Activated CD8-positive, alpha-beta T cell treated with anti-CD3 and anti-CD28 coated beads for 36 hours (primary cell): Measurements from ENCODE around the gene MRAP2. TPM values are rescaled to one million over a fixed set of nuclear protein-coding genes. Genes with fewer than 3 reads are reported as not detected.
"Not testable (repeated sequence)": the region's sequence is repeated elsewhere in the genome, so short reads cannot be mapped to it uniquely, and the experiment has no call there.

Experiments used
- ATAC-seq: fragments of 200-7000 bp; cut with Tn5 transposase; one replicate; pipeline ENCODE4 v1.10.0; 2021; ENCODE audit warnings: mild to moderate bottlenecking, moderate library complexity
- CTCF ChIA-PET: fragments of 350-600 bp; sonication (Branson Sonifier 250); formaldehyde crosslinking; loops from one replicate; lab custom pipeline; 2021; ENCODE audit warnings: antibody characterized with exemption; lab: Charles Lee
- POLR2A ChIA-PET: fragments of 350-600 bp; sonication (Branson Sonifier 250); formaldehyde crosslinking; loops from one replicate; lab custom pipeline; 2021; ENCODE audit warnings: antibody characterized with exemption; lab: Charles Lee
- DNase-seq: peaks from one replicate; pipeline ENCODE4 v3.0.0-alpha.2; 2020
- H3K27ac Mint-ChIP-seq: one replicate; pipeline ENCODE4 v1.8.0; 2021; ENCODE audit warnings: mild to moderate bottlenecking, mixed read lengths
- H3K27me3 Mint-ChIP-seq: one replicate; pipeline ENCODE4 v1.8.0; 2021; ENCODE audit warnings: mixed read lengths
- H3K36me3 Mint-ChIP-seq: one replicate; pipeline ENCODE4 v1.8.0; 2021; ENCODE audit warnings: low read depth, mixed read lengths
- H3K4me1 Mint-ChIP-seq: one replicate; pipeline ENCODE4 v1.8.0; 2021; ENCODE audit warnings: low read depth, mixed read lengths
- H3K4me3 Mint-ChIP-seq: one replicate; pipeline ENCODE4 v1.8.0; 2021; ENCODE audit warnings: mild to moderate bottlenecking, moderate library complexity, mixed read lengths
- H3K9me3 Mint-ChIP-seq: one replicate; pipeline ENCODE4 v1.8.0; 2021; ENCODE audit warnings: mixed read lengths
- intact Hi-C: fragments of 100-400 bp; cut with micrococcal nuclease; formaldehyde crosslinking; loops from one replicate; pipeline ENCODE4 v1.10.0; 2022
- total RNA-seq, 2 experiments: library from RNA; stranded (reverse); gene quantifications; one replicate each; pipeline ENCODE4 v1.2.3, GENCODE V29; 2021
- TF ChIP-seq, protein P1 (sequence below): fragments of 200-600 bp; IDR thresholded peaks from one replicate; pipeline ENCODE4 v1.8.0; 2022; ENCODE audit warnings: antibody characterized with exemption, mild to moderate bottlenecking

Gene MRAP2
- total RNA-seq, 2 experiments from 2014 or later = not detected

DNA sequence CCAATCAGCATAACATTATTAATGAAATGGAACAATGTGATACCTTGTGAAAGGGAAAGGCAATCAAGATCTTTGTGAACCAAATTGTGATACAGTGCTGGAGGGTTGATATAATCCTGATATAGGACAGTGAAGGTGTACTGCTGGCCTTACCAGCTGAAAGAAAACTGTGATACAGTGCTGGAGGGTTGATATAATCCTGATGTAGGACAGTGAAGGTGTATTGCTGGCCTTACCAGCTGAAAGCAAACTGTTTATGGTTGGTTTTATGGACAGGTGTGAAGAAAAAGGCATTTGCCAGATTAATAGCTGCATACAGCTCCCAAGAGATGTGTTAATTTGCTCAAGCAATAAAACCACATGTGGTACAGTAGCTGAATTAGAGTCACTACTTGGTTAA, 73.9 kb downstream of the MRAP2 start:
- POLR2A ChIA-PET = no interaction called here
- DNase-seq = no peak
- Mint-ChIP-seq H3K4me3 (no peak overlapping the region), H3K4me1 (no peaks in the 10 kb centered on the region), H3K27ac (no peak overlapping the region), H3K36me3 (no peaks in the 10 kb centered on the region), H3K9me3 (no peaks in the 10 kb centered on the region), H3K27me3 (peaks cover 1% of the 10 kb centered on the region)
- intact Hi-C loops = no loop called here
- no peak for ATAC-seq
- TF ChIP-seq, protein P1, sequence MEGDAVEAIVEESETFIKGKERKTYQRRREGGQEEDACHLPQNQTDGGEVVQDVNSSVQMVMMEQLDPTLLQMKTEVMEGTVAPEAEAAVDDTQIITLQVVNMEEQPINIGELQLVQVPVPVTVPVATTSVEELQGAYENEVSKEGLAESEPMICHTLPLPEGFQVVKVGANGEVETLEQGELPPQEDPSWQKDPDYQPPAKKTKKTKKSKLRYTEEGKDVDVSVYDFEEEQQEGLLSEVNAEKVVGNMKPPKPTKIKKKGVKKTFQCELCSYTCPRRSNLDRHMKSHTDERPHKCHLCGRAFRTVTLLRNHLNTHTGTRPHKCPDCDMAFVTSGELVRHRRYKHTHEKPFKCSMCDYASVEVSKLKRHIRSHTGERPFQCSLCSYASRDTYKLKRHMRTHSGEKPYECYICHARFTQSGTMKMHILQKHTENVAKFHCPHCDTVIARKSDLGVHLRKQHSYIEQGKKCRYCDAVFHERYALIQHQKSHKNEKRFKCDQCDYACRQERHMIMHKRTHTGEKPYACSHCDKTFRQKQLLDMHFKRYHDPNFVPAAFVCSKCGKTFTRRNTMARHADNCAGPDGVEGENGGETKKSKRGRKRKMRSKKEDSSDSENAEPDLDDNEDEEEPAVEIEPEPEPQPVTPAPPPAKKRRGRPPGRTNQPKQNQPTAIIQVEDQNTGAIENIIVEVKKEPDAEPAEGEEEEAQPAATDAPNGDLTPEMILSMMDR = no peak
- CTCF ChIA-PET = no interaction called here

DNA sequence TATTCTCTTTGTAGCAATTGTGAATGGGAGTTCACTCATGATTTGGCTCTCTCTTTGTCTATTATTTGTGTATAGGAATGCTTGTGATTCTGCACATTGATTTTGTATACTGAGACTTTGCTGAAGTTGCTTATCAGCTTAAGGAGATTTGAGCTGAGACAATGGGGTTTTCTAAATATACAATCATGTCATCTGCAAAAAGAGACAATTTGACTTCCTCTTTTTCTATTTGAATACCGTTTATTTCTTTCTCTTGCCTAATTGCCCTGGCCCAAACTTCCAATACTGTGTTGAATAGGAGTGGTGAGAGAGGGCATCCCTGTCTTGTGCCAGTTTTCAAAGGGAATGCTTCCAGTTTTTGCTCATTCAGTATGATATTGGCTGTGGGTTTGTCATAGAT, 77.8 kb downstream of the MRAP2 start:
- H3K9me3 Mint-ChIP-seq, intact Hi-C loops, ATAC-seq, H3K27me3 Mint-ChIP-seq, POLR2A ChIA-PET, H3K36me3 Mint-ChIP-seq, DNase-seq, CTCF ChIA-PET, H3K4me3 Mint-ChIP-seq, H3K4me1 Mint-ChIP-seq, H3K27ac Mint-ChIP-seq: not testable (repeated sequence)

DNA sequence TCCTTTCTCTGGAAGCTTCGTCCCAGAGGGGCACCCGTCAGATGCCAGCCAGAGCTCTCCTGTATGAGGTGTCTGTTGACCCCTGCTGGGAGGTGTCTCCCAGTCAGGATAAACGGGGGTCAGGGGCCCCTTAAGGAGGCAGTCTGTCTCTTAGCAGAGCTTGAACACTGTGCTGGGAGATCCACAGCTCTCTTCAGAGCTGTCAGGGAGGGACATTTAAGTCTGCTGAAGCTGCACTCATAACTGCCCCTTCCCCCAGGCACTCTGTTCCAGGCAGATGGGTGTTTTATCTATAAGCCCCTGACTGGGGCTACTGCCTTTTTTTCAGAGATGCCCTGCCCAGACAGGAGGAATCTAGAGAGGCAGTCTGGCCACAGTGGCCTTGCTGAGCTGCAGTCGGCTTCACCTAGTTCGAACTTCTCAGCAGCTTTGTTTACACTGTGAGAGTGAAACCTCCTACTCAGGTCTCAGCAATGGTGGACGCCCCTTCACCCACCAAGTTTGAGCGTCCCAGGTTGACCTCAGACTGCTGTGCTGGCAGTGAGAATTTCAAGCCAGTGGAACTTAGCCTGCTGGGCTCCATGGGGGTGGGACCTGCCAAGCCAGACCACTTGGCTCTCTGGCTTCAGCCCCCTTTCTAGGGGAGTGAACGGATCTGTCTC, 81.5 kb downstream of the MRAP2 start:
- H3K4me3 Mint-ChIP-seq, H3K9me3 Mint-ChIP-seq, ATAC-seq, intact Hi-C loops, H3K27me3 Mint-ChIP-seq, H3K27ac Mint-ChIP-seq, POLR2A ChIA-PET, DNase-seq, H3K36me3 Mint-ChIP-seq, H3K4me1 Mint-ChIP-seq: not testable (repeated sequence)
- CTCF ChIA-PET = interaction anchor here (1.1 kb wide), 1 partner anchor 46 kb away, joined by 3 read pairs; no protein-coding TSS in a partner anchor

DNA sequence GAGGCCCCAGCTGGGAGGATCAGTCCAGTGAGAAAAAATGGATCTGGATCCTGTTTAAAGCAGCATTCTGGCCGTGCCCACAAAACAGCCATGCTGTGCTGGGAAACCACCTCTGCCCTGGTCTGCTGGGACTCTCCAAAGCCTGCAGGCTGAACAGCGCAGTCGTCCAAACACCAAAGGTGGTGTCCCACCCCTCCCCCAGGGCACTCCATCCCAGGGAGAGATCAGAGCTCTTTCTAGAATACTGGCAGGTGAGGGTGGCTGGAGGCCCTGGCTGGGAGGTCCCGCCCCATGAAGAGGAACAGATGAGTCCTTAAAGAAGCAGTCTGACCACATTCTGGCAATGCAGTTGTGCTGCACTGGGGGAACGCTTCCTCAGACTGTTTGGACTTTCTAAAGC, 84.6 kb downstream of the MRAP2 start:
- ATAC-seq (no peak), DNase-seq (no peak)
- no peak overlapping the region for H3K4me3 Mint-ChIP-seq
- intact Hi-C loops = no loop called here
- POLR2A ChIA-PET = interaction anchor here (0.7 kb wide), 1 partner anchor 9 kb away, joined by 3 read pairs; no protein-coding TSS in a partner anchor
- H3K9me3 Mint-ChIP-seq = peaks cover 4% of the 10 kb centered on the region
- TF ChIP-seq, protein P1 = no peak
- no peak overlapping the region for H3K27ac Mint-ChIP-seq
- CTCF ChIA-PET = no interaction called here
- peaks cover 12% of the 10 kb centered on the region for H3K36me3 Mint-ChIP-seq
- H3K27me3 Mint-ChIP-seq = peaks cover 3% of the 10 kb centered on the region
- no peaks in the 10 kb centered on the region for H3K4me1 Mint-ChIP-seq

DNA sequence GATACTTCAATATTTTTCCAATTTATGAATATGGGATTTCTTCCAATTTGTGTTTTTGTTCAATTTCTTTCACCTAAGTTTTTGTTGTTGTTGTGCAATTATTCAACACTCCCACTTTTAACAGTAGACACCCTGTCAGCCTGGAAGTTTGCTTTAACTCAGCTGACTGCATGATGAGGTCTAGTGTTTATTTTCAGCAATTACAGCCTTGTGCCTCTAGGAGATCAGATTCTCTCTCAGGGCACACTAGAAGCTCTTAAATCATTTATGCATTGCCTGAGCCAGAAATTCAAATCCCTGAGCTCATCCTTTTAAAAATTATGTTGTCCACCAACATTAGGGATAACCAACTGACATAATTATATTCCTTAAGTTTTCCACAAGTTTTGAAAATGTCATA, 85.7 kb downstream of the MRAP2 start:
- TF ChIP-seq, protein P1 = peak; percentile 12
- Mint-ChIP-seq H3K4me3 (no peak overlapping the region), H3K27me3 (no peaks in the 10 kb centered on the region), H3K36me3 (peaks cover 22% of the 10 kb centered on the region), H3K27ac (no peak overlapping the region), H3K9me3 (peaks cover 4% of the 10 kb centered on the region), H3K4me1 (no peaks in the 10 kb centered on the region)
- ATAC-seq = no peak
- intact Hi-C loops = no loop called here
- no peak for DNase-seq
- ChIA-PET CTCF (interaction anchor here (1.0 kb wide), 1 partner anchor 108 kb away, joined by 5 read pairs; the partner anchor contains the start of gene CEP162), POLR2A (no interaction called here)

DNA sequence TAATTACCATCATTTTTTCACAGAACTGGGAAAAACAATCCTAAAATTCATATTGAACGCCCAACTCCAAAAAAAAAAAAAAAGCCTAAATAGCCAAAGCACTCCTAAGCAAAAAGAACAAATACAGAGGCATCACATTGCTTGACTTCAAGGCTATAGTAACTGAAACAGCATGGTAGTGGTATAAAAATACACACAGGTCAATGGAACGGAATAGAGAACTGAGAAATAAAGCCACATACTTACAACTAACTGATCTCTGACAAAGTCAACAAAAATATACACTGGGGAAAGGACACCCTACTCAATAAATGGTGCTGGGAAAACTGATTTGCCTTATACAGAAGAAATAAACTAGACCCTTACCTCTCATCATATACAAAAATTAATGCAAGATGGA, 89.6 kb downstream of the MRAP2 start:
- no peak overlapping the region for H3K4me3 Mint-ChIP-seq
- H3K4me1 Mint-ChIP-seq = no peaks in the 10 kb centered on the region
- TF ChIP-seq, protein P1 = no peak
- intact Hi-C loops = no loop called here
- ChIA-PET CTCF (no interaction called here), POLR2A (no interaction called here)
- H3K27me3 Mint-ChIP-seq = no peaks in the 10 kb centered on the region
- peaks cover 35% of the 10 kb centered on the region for H3K36me3 Mint-ChIP-seq
- DNase-seq = no peak
- no peak overlapping the region for H3K27ac Mint-ChIP-seq
- no peak for ATAC-seq
- H3K9me3 Mint-ChIP-seq = no peaks in the 10 kb centered on the region

DNA sequence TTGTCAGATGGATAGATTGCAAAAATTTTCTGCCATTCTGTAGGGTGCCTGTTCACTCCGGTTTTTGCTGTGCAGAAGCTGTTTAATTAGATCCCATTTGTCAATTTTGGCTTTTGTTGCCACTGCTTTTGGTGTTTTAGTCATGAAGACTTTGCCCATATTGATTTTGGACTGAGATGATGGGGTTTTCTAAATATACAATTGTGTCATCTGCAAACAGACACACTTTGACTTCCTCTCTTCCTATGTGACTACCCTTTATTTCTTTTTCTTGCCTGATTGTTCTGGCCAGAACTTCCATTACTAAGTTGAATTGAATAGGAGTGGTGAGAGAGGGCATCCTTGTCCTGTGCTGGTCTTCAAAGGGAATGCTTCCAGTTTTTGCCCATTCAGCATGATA, 96.0 kb downstream of the MRAP2 start:
- H3K9me3 Mint-ChIP-seq, H3K4me3 Mint-ChIP-seq, POLR2A ChIA-PET, intact Hi-C loops, H3K4me1 Mint-ChIP-seq, H3K27me3 Mint-ChIP-seq, H3K27ac Mint-ChIP-seq, CTCF ChIA-PET, ATAC-seq, DNase-seq: not testable (repeated sequence)
- H3K36me3 Mint-ChIP-seq = peaks cover 24% of the 10 kb centered on the region

DNA sequence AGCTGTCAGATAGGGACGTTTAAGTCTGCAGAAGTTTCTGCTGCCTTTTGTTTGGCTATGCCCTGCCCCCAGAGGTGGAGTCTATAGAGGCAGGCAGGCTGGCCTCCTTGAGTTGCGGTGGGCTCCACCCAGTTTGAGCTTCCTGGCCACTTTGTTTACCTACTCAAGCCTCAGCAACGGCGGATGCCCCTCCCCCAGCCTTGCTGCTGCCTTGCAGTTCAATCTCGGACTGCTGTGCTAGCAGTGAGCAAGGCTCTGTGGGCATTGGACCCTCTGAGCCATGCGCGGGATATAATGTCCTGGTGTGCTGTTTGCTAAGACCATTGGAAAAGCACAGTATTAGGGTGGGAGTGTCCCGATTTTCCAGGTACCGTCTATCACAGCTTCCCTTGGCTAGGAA, 99.8 kb downstream of the MRAP2 start:
- ATAC-seq, DNase-seq, H3K27ac Mint-ChIP-seq, intact Hi-C loops, H3K27me3 Mint-ChIP-seq, CTCF ChIA-PET, H3K4me1 Mint-ChIP-seq, POLR2A ChIA-PET, H3K4me3 Mint-ChIP-seq, H3K9me3 Mint-ChIP-seq: not testable (repeated sequence)
- peaks cover 17% of the 10 kb centered on the region for H3K36me3 Mint-ChIP-seq
